Hepatocyte (in vitro differentiated cells): Measurements from ENCODE around the gene ZCCHC9. TPM values are rescaled to one million over a fixed set of nuclear protein-coding genes. Genes with fewer than 3 reads are reported as not detected.
"Not testable (repeated sequence)": the region's sequence is repeated elsewhere in the genome, so short reads cannot be mapped to it uniquely, and the experiment has no call there.

ENCODE experiments used
- DNase-seq: peaks from one replicate; pipeline ENCODE4 v3.0.0-alpha.2; 2016; ENCODE audit warnings: low spot score
- H2AFZ ChIP-seq: fragments of 200-600 bp; sonication (generic); 2 replicates; pipeline ENCODE4 v1.6.0; 2016; ENCODE audit warnings: antibody characterized with exemption, mild to moderate bottlenecking
- H3K27ac ChIP-seq: fragments of 200-600 bp; sonication (generic); 2 replicates; pipeline ENCODE4 v1.5.1; 2016; ENCODE audit warnings: mild to moderate bottlenecking
- H3K27me3 ChIP-seq: fragments of 200-600 bp; sonication (generic); 2 replicates; pipeline ENCODE4 v1.6.1; 2016
- H3K36me3 ChIP-seq: fragments of 200-600 bp; sonication (generic); replicated peaks from 2 replicates; pipeline ENCODE4 v1.5.1; 2016; ENCODE audit warnings: low read depth; ENCODE audit not compliant: insufficient read depth
- H3K4me1 ChIP-seq: fragments of 200-600 bp; sonication (generic); 2 replicates; pipeline ENCODE4 v1.5.1; 2016; ENCODE audit warnings: mild to moderate bottlenecking, moderate library complexity; ENCODE audit not compliant: insufficient read depth
- H3K4me2 ChIP-seq: fragments of 200-600 bp; sonication (generic); 2 replicates; pipeline ENCODE4 v1.6.0; 2016
- H3K4me3 ChIP-seq: fragments of 200-600 bp; sonication (generic); 2 replicates; pipeline ENCODE4 v1.5.1; 2016; ENCODE audit warnings: mild to moderate bottlenecking
- H3K79me2 ChIP-seq: fragments of 200-600 bp; sonication (generic); 2 replicates; pipeline ENCODE4 v1.6.0; 2017; ENCODE audit warnings: mild to moderate bottlenecking
- H3K9me2 ChIP-seq: fragments of 200-600 bp; sonication (generic); replicated peaks from 2 replicates; pipeline ENCODE4 v1.6.0; 2017; ENCODE audit warnings: mild to moderate bottlenecking; ENCODE audit not compliant: insufficient read depth
- H3K9me3 ChIP-seq: fragments of 200-600 bp; sonication (generic); 2 replicates; pipeline ENCODE4 v1.5.1; 2016; ENCODE audit warnings: low read depth, mild to moderate bottlenecking
- H4K20me1 ChIP-seq: fragments of 200-600 bp; sonication (generic); 2 replicates; pipeline ENCODE4 v1.6.0; 2016; ENCODE audit warnings: mild to moderate bottlenecking; ENCODE audit not compliant: insufficient read depth, poor library complexity, severe bottlenecking
- CTCF ChIP-seq: fragments of 200-600 bp; sonication (generic); IDR thresholded peaks from 2 replicates; pipeline ENCODE4 v1.5.1; 2016; ENCODE audit warnings: antibody characterized with exemption, mild to moderate bottlenecking; ENCODE audit not compliant: poor library complexity
- EZH2 ChIP-seq: fragments of 200-600 bp; sonication (generic); IDR thresholded peaks from 2 replicates; pipeline ENCODE4 v1.6.1; 2016; ENCODE audit warnings: antibody characterized with exemption, mild to moderate bottlenecking, borderline replicate concordance
- EZH2phosphoT487 ChIP-seq: fragments of 200-600 bp; sonication (generic); IDR thresholded peaks from one replicate; pipeline ENCODE4 v1.6.1; 2018; ENCODE audit warnings: antibody characterized with exemption, mild to moderate bottlenecking, low read depth, moderate library complexity; ENCODE audit not compliant: unreplicated experiment, severe bottlenecking
- WGBS: methylation state at CpG from one replicate; pipeline ENCODE4 v1.1.6; 2016; ENCODE audit warnings: low lambda C conversion rate; ENCODE audit errors: missing lambda C conversion rate; 5-methylcytosine and 5-hydroxymethylcytosine counted together
- polyA plus RNA-seq: library from polyadenylated mRNA; unstranded; fragments of >200 nt; fragmentation: Nextera tagmentation; extraction: Ambion mirVana; gene quantifications from 2 replicates; pipeline ENCODE4 v1.2.1, GENCODE V29; 2016
- total RNA-seq: library from RNA; depleted of rRNA; stranded (reverse); fragments of >200 nt; gene quantifications from 2 replicates; pipeline ENCODE4 v1.2.3, GENCODE V29; 2014

ZCCHC9 gene
- total and polyA plus RNA-seq, 2 experiments from 2014 or later: 22.8 to 35.2 TPM

GRCh38 chr5:81265101-81265500, 36.3 kb upstream of the ZCCHC9 start:
- no peak for DNase-seq
- H2AFZ ChIP-seq: no peak overlapping the region
- H3K36me3 ChIP-seq: no peaks in the 10 kb centered on the region
- no peak overlapping the region for H3K4me2 ChIP-seq
- no peaks in the 10 kb centered on the region for H4K20me1 ChIP-seq
- no peaks in the 10 kb centered on the region for H3K27me3 ChIP-seq
- H3K9me2 ChIP-seq: no peaks in the 10 kb centered on the region
- peaks cover 33% of the 10 kb centered on the region for H3K79me2 ChIP-seq
- H3K4me3 ChIP-seq: no peak overlapping the region
- TF ChIP-seq EZH2: no peak
- TF ChIP-seq EZH2phosphoT487: no peak
- TF ChIP-seq CTCF: no peak
- no peaks in the 10 kb centered on the region for H3K9me3 ChIP-seq
- H3K27ac ChIP-seq: no peak overlapping the region
- H3K4me1 ChIP-seq: no peaks in the 10 kb centered on the region

- no peak overlapping the region for H3K4me2 ChIP-seq
Observed at GRCh38 chr5:81268521-81269196, 32.7 kb upstream of the ZCCHC9 start.

GRCh38 chr5:81269751-81270393, 31.5 kb upstream of the ZCCHC9 start:
- Histone ChIP-seq H3K9me3 (no peaks in the 10 kb centered on the region), H3K79me2 (peaks cover 63% of the 10 kb centered on the region), H3K4me2 (no peak overlapping the region), H3K4me3 (no peak overlapping the region), H3K9me2 (no peaks in the 10 kb centered on the region), H3K27ac (peak overlapping the region; percentile 74), H4K20me1 (no peaks in the 10 kb centered on the region), H2AFZ (no peak overlapping the region), H3K36me3 (no peaks in the 10 kb centered on the region), H3K4me1 (no peaks in the 10 kb centered on the region), H3K27me3 (no peaks in the 10 kb centered on the region)
- no peak for DNase-seq
- 87% methylated on average over 7 of the region's 8 CpGs for WGBS
- TF ChIP-seq CTCF: no peak
- TF ChIP-seq EZH2: no peak
- TF ChIP-seq EZH2phosphoT487: no peak

More at GRCh38 chr5:81268521-81269196, 32.7 kb upstream of the ZCCHC9 start:
- H3K9me3 ChIP-seq: no peaks in the 10 kb centered on the region
- H2AFZ ChIP-seq: no peak overlapping the region
- no peaks in the 10 kb centered on the region for H3K4me1 ChIP-seq
- 79% methylated on average over 3 of the region's 3 CpGs for WGBS
- H3K79me2 ChIP-seq: peaks cover 51% of the 10 kb centered on the region
- no peaks in the 10 kb centered on the region for H4K20me1 ChIP-seq
- H3K27ac ChIP-seq: peak overlapping the region; percentile 74
- no peaks in the 10 kb centered on the region for H3K27me3 ChIP-seq
- TF ChIP-seq EZH2phosphoT487: no peak
- no peak for TF ChIP-seq CTCF
- TF ChIP-seq EZH2: no peak
- DNase-seq: peak; percentile 43
- H3K9me2 ChIP-seq: no peaks in the 10 kb centered on the region
- H3K36me3 ChIP-seq: no peaks in the 10 kb centered on the region
- no peak overlapping the region for H3K4me3 ChIP-seq

- peaks cover 69% of the 10 kb centered on the region for H3K79me2 ChIP-seq
- H3K4me2 ChIP-seq, H4K20me1 ChIP-seq, H3K4me1 ChIP-seq, H3K36me3 ChIP-seq, H3K9me2 ChIP-seq, DNase-seq, H3K4me3 ChIP-seq, H2AFZ ChIP-seq, H3K27ac ChIP-seq, H3K27me3 ChIP-seq, H3K9me3 ChIP-seq: not testable (repeated sequence)
- 90% methylated on average over 2 of the region's 2 CpGs for WGBS
Observed at GRCh38 chr5:81270394-81271027, 30.9 kb upstream of the ZCCHC9 start.
